ENCODE data around the gene ME3. TPM values are rescaled to one million over a fixed set of nuclear protein-coding genes. Genes with fewer than 3 reads are reported as not detected.
A peak's percentile ranks its signal among the peaks of the same experiment; 100 is the strongest.
"Not testable (repeated sequence)": the region's sequence is repeated elsewhere in the genome, so short reads cannot be mapped to it uniquely, and the experiment has no call there.

Gene ME3
- total RNA-seq, 1 donor from 2014 or later, result 25.5 TPM

DNA sequence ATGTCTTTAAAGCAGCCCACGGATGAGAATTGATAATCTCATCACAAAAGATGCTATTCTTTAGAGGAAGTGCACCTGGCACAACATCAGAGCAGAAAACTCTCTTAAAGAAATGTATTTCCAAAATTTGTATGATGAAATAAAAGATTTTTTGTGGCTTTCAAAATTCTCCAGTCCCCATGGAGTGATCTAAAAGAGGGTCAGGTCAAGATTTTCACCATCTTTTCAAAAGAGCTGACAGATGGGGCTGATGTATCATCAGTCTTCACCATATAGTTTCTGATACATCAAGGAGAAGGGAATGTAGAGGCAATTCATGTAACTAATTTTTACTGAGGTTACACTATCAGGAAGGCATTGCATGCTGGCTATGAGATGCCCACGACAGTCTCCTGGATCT lies 11.7 kb downstream of the ME3 start:
- DNase-seq, result no peak

DNA sequence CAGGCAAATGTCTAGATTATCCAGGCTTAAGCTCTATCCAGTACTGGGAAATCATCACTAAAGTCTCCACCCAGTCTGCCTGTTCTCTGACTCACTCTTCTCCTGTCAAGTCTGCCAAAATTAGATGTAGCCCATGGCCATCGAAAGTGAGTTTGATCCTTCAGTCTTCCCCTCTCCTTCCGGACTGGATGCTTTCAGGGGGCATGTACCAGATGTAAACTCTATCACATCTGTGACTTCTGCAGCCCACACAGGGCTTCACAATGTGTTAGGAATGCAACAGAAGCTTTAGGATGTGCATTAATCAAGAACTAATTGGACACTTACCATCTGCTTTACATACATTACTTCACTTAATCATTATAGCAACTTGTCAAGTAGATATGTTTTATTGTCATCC lies 12.3 kb downstream of the ME3 start:
- DNase-seq, result peak; percentile 31

DNA sequence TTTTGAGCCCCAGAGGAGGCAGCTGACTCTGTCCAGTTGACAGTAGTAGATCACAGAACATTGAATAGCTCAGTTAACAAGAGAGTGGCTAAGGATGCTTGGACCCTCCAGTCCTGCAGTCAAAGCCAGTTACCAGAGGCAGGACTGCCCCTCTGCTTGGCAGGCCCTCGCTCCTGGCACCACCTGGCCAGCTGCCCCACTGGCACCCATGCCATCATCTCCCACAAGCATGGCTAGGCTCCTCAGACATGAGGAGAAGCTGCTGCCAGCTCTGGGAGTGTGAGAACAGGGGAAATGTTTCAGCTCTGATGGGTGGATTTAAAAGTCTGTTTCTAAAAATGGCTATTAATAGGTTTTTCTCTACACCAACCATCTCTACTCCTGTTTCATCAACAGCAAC lies 13.9 kb downstream of the ME3 start:
- DNase-seq, result no peak

DNA sequence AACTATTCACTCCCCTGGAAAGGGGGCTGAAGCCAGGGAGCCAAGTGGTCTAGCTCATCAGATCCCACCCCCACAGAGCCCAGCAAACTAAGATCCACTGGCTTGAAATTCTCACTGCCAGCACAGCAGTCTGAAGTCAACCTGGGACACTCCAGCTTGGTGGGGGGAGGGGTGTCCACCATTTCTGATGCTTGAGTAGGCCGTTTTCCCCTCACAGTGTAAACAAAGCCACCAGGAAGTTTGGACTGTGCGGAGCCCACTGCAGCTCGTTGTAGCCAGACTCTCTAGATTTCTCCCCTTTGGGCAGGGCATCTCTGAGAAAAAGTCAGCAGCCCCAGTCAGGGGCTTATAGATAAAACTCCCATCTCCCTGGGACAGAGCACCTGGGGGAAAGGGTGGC lies 27.2 kb downstream of the ME3 start:
- not testable (repeated sequence) for DNase-seq

DNA sequence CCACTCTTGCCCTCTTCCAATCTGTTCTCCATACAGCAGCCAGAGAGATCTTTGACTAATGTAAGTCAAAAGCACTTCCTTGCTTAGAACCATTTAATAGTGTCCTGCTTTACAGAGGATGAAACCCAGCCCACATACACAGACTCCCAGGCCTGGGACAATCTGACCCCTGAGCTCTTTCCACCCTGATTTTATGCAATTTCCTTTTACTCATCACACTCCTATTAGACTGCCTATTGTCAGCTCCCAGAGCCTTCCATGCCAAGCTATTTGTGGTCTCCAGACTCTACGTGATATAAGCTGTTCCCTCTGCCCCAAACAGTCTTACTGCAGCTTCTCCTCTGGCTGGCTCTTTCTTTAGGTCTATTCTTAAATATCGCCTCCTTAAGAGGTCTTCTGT lies 28.1 kb downstream of the ME3 start:
- DNase-seq, result peak; percentile 41

DNA sequence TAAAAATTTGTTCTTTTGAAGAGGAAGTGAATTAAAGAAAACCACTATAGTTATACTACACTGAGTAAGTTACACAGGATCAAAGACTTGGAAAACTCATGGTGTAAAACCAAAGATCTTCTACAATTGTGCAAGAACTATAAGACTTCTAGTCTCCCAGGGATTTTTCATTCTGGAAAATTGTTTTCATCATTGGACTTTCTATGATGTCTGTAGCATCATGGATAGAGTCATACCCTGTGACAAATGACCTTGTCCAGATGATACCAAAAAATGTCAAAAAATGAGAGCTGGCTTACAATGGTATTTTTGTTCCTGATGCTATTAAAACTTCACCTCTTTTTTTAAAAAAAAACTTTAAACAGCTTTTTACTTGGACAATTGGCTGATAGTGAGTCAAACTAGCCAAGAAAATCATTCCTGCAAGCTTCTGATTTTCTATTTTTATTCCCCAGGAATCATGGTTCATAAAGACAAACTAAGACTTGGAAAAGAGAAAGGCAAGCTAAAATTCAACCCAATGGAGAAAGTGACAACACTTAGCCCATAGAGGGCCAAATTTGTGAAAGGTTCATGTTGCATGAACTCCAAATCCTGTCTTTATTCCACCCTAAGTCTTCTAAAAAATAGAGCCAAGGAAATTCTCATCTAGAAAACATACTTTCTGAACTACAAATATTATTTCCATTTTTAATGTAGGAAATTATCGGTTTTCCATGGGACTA lies 30.7 kb downstream of the ME3 start:
- DNase-seq, result no peak

DNA sequence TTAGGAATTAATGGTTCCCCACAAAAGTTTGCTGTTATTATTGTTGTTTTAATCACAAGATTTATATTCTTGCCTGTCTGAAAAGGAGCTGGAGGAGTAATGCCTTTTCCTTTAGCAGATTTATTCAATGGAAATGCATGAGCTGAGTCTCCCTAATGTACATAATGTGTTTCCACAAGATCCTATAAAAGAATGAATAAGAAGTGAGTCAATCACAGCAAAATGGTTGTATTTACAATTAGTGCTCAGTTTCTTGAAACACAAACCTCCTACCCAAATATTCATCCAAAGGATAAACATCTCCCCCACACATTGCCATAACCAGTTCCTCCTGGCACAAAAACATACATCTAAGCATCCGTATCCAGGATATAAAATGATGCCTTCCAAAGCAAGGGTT lies 33.3 kb downstream of the ME3 start:
- DNase-seq, result no peak

DNA sequence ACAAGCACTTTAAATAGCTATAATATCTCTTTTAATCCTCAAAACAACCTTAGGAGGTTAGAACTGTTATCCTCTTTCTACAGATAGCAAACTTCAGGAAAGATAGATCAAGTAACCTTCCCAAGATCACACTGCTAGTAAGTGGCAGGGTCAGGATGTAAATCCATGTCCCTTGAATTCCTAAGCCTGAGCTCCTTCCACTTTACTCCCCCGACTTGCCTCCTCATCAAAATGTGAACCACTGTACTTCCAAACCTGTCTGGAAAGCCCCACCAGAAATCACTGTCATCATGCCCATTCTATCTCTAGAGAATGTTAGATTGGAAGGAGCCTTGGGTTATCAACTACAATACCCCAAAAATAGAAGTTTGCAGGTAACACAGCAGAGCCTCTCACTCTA lies 33.7 kb downstream of the ME3 start:
- DNase-seq, result no peak

DNA sequence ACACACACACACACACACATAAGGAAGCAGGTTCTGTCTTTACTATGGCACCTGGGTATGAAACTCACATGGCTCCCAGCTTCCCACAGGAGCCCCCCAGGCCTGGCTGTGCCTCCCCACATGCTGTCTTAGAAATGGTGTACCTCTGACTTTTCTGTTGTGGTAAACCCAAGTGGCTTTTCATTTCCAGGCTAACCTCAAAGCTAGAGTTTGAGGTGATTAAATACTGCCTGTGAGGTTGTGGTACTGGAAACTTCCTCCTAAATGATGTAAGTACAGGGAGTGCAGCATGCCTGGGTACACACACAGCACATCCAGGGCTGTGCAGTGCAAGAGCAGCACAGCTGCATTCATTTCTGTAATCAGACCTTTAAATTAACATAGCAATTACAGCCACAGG lies 34.4 kb downstream of the ME3 start:
- DNase-seq, result no peak

DNA sequence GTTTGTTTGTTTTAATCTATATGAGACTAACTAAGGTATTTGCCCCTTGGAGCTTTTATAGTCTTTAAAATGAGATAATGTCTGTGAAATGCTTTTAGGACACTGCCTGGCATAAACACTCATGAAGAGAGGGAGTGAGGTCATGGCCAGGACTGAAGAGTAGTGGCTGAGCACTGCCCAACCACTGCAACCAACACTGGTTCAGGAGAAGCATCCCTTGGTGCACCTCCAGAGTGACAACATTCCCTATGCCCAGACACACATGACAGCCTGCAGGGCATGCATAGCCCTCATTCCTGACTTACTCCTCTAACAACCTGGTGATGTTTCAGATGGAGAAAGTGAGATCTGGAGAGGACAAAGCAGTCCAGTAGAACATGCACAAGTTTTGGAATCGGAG lies 36.1 kb downstream of the ME3 start:
- no peak for DNase-seq

DNA sequence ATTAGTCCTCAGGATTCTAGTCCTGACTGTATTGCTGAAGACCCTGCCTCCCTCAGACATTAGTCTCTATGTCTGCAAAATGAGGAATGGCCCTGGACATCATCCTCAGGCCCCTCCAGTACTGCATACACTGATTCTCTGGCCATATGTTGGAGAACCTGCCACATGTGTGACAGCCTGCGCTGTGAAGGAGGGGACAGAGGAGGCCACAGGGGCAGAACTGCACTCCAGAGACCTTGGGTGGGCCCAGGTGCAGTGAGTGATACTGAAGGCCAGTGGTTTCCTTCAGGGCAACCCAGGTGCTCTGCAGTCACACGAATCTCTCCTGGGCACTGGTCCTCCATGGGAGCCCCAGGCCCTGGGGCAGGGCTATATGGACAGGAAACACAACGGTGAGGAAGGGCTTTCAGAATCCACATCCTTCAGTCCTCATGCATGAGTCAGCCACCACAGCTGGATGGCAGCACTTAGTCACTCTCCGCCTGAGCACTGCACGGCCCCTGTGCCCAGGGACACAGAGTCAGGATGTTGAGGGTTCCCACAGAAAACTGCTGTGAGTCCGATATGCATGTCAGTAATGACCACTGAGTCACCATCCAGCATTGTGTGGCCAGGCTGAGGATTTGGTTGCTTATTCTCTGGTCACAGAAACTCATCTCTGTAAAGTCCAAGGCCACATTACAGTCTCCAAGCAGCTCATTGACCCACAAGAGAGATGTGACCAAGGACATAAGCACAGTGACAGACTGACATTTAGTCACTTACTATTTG lies 39.7 kb downstream of the ME3 start:
- peak; percentile 97 for DNase-seq

DNA sequence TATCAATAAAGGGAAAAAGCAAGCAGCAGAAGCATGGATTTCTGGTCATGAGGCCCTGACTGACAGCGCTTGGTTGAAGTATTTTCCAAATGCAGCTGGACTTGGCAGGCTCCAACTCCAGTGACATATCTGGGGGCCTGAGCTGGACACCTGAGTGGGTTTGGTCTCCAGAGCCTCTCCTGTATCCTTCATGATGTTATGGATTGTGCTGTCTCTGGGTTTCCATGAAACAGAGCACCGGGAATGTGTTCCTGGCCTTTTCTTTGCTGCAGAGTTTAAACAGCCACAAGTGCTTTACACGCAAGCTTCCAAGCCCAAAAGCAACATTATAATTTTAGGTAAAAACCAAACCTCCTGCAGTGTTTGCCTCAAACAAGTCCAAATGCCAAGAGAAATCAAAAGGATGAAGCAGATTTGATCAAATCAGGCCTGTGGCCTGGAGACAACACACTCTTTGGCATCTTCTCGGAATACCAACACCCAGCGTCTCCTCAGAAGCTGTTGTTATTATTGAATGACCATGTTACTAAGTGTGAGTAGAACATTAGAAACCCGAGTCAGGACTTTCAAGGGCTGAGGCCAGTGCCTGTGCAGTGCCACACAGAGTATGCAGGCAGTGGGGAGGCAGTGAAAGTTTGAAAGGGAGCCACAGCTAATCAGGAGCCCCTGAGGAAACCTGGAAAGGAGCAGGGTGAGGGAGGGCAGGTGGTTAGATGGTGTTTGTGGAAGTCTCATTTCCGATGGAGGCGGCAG lies 42.0 kb downstream of the ME3 start:
- DNase-seq, result no peak

DNA sequence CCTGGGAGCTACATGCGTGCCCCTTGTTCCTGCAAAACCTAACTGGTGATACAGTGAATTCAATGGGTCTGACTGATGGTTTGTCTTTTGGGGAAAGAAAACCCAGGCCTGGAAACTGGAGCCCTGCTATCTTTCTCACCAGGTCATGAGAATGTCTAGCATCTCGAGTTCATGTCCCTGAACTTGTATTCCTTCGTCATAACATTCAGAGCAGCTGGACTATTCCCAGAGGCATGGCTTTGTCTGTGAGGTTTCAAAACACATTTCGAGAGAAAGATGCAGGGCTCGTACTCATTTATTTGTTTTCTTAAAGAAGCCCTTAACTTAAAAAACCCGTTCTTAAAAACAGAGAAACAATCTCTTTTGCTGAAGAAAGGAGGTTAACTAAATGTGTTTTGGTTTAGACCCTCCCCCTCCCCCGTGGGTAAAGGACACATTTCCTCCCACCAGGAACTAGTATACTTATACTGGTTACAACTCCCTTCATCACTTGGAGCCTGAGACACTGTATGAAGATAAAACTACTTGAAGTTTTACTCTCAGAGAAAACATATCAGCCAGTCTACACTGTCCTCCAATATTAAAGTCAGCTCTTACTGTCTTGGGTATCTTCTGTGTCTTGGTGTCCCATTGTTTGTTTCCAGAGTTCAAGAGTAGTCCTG lies 43.2 kb downstream of the ME3 start:
- no peak for DNase-seq

DNA sequence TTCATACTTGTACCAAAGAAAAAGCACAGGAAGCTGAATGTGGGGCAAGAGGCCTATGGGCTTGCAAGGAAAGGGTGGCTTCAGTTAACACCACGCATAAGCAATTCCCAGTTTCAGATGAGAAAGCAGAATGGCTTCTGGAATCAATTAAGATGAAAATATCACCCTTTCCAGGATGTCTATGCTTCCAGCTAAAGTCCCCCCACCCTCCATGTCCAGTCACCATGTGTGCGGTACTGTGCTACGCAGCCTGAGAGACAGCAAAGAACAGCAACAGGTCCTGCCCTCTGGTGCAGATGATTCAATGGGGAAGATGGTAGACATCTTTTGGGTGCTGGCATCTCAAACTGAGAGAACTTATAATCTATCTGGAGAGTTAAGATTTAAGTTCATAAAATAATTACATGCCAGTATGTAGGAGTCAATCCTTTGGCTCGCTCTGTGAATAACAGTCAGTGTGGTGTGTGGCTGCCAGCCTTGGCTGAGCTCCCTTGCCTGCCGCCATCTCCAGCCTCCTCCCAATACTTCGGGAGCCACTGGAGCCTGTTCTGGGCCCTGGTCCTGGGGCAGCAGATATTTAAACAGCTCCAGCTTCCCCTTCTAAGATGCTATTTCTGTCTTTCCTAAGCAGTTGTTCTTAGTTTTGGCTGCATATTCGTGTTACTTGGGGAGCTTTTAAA lies 44.5 kb downstream of the ME3 start:
- DNase-seq, result no peak

DNA sequence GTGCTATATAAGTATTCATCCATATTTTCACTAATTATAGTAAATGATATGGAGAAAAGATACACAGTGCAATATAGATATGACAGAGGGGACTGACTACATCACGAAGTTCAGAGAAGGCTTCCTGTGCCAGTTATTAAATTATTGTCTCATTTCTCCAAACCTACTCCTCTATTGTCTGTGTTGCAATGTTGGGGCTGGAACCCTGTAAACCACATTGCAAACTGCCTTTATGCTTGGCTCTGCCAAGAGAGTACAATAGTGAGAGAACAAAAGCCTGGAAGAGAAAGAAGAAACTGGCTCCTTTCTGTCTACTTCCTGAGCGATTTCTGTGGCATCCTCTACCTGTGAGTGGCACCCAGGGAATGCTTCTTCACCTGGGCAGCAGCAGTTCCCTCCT lies 46.4 kb downstream of the ME3 start:
- no peak for DNase-seq

DNA sequence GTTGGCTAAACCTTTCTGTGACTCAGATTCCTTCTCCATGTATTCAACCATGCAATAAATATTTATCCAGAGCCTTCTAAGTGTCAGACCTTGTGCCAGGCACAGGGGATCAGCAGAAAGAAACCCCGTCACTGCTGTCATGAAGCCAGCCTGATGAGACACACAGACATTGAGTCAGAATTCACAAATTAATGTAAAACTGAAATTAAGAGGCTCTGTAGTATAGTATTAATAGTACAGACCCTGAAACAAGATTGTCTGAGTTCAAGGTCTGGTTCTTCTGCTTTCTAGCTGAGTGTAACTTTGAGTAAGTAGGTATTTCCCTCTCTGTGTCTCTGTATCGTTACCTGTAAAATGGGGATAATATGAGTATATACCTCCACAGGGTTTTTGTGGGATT lies 46.9 kb downstream of the ME3 start:
- DNase-seq, result no peak

DNA sequence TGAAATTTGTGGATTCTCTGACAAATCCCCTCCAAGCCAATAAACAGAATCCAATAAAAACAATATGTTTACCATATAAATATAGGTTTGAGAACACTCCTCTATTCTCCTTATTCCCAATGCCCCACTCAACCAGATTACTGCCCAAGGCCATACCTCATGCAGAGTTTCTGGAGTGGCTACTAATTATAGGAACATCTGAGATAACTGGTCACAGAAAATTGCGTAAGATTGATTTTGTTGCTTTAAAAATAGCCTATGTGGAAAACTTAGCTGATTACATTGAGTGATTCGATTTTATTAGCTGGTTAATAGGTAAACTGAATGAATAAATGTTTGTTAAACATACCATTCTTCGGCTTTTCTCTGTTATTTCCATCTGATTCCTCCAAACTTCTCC lies 48.0 kb downstream of the ME3 start:
- DNase-seq, result no peak

DNA sequence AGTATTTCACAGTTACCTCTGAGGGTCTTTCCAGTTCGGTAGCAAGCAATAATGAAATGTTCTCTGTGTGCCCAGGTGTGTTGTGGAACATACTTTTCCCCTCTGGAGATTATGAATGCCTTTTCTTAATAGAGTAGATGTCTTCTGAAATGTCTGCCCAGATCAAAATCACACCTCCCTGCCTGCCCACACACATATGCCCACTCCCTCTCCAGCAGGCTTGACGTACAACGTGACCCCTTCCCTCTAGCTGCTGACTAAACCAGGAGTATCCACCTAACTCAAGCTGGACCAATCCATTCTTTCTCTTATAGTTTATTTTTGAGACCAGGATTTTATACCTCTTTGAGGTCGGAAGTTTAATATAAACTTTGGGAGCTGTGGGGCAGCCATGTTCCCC lies 48.7 kb downstream of the ME3 start:
- DNase-seq, result no peak

DNA sequence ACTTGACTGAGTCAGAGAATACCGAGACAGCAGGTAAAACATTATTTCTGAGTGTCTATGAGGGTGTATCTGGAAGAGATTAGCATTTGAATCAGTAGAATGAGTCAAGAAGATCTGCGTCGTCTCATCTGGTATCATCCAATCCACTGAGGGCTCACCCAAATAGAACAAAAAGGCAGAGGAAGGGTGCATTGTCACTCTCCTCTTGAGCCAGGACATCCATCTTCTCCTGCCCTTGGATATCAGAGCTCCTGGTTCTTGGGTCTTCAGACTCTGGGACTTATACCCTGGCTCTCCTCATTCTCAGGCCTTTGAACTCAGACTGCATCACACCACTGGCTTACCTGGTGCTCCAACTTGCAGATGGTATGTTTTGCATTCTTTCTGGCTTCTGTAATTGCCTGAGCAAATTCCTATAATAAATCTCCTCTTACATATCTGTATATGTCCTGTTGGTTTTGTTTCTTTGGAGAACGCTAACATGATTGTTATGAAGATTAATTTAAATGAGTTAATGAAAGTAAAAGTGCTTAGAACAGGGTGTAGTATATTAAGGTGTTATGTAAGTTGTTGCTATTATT lies 49.3 kb downstream of the ME3 start:
- no peak for DNase-seq

DNA sequence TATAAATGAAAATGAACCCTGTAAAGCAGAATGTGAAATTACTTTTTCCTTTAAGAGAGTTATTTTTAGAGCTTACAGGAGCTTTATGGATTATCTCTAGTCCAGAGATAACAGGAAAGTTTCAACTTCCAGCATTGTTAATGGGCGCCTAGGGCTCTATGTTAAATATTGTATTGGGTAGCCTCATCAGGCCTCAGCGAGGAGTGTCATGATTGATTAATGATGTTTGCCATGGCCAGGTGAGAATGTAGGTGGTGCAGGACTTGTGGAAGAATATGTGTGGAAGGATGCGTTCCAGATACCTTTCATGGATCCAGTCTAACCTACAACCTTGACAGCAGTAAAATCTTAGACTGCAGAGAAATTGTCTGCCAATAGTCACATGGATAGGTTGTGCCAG lies 50.6 kb downstream of the ME3 start:
- DNase-seq, result no peak

DNA sequence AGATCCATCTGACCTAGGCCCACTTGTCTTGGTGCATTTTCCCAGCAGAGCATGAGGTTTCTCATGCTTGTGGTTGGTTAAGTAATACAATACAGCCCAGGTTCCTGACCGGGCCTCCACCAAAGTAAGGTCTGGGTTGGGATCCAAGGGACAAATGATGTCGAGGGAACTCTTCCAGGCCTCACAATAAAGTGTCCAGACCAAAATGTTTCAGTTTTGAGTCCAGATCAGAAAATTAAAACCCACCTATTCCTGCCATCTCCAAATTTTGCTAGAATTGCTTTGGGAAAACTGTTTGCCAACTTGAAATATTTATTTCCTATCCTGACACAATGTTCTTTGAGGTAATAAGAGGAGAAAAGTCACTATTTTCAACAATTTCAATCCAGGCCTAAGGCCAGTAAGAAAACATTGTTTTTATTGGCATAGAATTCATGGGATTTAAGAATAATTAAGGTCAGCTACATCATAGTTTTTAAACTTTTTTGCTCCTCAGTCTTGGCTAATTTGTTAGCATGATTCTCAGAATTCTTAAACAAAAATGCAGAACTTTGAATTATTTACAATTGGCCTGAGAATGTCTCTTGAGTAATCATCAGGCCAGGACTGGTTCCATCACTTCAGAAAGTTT lies 51.4 kb downstream of the ME3 start:
- no peak for DNase-seq

DNA sequence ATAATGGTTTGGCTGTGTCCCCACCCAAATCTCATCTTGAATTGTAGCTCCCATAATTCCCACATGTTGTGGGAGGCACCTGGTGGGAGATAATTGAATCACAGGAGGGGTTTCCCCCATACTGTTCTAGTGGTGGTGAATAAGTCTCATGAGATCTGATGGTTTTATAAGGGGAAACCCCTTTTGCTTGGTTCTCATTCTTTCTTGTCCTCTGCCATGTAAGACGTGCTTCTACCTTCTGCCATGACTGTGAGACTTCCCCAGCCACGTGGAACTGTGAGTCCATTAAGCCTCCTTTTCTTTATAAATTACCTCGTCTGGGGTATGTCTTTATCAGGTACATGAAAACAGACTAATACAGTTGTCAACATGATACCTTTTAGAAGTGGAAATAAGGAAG lies 53.0 kb downstream of the ME3 start:
- DNase-seq, result not testable (repeated sequence)

All from dermis blood vessel endothelial cell (primary cell).